ENCODE measurements around the gene TRIB2.
"Not testable (repeated sequence)": the region's sequence is repeated elsewhere in the genome, so short reads cannot be mapped to it uniquely, and the experiment has no call there.

The TRIB2 gene

DNA sequence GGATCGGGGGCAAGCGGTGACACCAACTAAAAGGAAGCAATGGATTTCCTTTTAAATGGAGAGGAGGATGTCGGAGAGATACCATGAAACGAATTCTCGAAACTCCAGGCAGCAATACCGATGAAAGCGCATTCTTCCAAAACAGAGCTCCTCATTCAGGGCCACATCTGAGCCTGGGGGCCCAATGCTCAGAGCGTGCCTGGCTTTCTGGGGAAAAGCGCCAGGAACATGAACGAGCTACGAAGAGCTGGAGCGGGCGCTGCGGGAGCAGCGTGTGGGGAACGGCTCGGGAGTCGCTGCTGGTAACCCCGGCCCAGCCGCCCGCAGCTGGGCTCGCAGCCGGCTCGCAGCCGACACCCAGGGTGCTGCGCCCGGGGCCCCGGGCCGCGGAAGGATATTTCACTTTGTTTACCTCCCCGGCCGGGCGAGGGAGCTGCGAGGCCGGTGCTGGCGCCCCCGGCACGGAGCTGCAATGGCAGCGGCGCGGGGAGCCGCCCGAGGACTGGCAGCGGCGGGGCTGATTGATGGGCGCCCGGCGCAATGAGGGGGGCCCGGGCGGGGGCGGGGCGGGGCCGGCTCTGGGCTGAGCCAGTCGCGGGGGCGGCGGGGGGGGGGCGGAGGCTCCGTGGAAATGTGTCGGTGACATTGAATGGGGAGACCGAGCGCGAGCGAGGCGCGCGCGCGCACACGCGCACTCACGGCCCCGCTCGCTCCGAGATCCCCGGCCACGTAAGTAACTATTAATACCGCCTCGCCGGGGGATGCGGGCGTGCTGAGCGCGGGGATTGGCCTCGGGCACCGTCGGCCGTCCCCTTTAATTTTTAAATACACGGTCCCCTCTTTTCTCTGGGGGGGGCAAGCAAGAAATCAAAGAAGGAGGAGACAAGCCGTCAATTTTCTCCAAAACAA lies at the start of gene TRIB2:
TRIB2 (plus strand) TSS at position 655 of the 909 bp plus-strand sequence. CDS start 1,372 bp downstream, outside the sequence.
- peak; percentile 17 for DNase-seq

- DNase-seq: no peak
These were observed 47.7 kb upstream of the TRIB2 start for GRCh38 chr2:12669036-12669435.

DNA sequence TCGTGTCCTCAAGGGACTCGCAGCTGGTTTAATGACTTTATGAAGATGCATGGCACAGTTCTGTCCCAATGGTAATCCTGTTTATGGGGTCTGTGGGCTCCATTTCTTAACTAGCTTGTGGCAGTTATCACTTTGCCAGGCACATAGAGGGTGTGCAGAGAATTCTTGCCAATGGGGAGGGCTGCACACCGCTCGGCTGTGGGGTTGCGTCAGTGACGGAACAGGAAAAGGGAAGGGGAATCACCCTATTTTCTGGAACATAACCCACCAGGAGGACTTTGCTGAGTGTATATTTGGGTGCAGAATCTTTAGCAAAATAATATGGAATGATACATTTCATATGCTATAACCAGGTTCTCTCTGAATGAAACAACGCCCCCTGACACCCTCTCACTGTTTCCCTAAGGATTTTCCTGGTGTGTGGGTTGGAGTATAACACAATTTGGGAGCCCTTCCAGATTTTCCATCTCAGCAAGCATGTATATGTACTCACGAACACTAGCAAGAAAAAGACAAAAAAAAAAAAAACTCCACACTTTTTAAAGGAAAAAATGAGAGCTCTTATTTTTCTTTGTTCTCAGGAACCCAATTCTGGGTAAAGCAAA lies 43.9 kb upstream of the TRIB2 start:
- DNase-seq: no peak

GRCh38 chr2:12674644-12675328 lies 42.0 kb upstream of the TRIB2 start:
- no peak for DNase-seq

DNA sequence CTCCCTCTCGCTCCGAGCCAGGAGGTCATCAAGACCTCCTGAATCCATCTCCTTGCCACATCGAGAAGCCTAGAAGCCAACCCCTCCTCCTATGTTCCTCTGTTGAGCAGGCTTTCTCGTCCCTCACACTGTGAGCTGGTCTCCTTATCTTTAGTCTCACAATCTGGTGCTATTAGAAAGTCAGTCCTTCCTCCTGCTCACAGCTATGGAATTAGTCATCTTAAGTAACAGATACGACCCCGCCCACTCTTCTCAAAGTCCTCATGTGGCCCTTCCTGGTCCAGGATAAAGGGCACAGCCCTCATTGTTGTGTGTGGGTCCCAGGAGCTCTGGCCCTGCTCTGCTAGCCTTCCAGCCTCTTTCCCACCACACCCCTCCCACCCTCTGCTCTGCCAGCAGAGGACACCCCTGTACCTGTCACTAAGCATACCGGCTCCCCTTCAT lies 41.4 kb upstream of the TRIB2 start:
- no peak for DNase-seq

DNA sequence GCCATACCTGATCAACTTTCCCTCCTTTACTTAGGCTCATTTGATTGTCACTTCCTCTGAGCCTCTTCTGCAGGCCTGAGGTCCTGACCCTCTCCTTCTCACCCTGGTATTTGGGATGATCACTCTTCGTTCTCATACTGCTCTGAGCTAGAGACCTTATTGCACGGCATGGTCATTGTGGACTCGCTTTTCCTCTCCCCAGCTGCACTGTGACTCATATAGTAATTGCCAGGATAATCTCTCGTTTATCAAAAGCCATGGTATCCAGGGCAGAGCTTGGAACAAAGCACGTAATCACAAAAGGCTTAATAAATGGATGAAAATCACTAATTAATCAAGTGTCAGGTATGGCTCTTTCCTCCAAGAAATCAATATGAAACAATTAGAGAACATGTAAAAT lies 40.9 kb upstream of the TRIB2 start:
- DNase-seq: no peak

DNA sequence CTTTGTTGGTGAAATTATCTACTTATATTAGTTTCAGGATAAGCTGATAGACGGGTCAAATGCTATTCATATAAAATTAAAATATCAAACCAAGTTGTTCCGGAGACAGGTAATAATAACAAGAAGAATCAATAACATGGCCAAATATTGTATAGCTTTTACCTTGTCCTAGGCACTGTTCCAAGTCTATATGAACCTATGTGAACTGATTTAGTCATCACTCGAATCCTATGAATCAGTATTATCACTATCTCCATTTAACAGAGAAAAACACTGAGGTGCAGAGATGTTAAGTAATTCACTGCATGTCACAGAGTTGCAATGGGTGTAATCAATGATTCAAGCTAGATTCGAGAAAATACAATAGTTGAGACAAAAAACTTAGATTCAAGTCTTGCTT lies 40.0 kb upstream of the TRIB2 start:
- DNase-seq: no peak

DNA sequence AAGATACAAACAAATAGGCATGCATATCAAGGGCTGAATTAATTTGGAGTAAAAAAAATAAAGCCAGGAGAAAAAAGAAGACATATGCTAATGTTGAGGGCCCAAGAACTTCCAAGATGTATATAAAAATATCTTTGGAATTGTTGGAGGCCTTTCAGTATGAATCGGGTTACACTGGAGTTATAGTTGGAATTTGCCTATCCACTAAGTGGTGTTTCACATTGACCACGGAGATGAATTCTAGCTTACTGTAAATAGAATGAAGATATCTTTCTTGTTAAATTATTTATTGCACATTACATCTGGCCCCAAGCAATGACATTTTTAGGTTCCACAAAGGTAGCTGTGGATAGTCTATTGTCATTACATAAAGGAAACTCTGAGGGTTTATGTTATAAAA lies 38.5 kb upstream of the TRIB2 start:
- DNase-seq: no peak

- no peak for DNase-seq
These were observed 37.1 kb upstream of the TRIB2 start for GRCh38 chr2:12679550-12680072.

DNA sequence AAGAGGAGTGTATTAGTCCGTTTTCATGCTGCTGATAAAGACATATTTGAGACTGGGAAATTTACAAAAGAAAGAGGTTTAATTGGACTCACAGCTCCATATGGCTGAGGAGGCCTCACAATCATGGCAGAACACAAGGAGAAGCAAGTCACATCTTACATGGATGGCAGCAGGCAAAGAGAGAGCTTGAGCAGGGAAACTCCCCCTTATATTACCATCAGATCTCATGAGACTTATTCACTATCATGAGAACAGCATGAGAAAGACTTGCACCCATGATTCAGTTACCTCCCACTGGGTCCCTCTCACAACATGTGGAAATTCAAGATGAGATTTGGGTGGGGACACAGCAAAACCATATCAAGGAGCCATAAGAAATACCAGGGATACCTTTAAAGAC lies 36.6 kb upstream of the TRIB2 start:
- not testable (repeated sequence) for DNase-seq

GRCh38 chr2:12682017-12682416 lies 34.7 kb upstream of the TRIB2 start:
- no peak for DNase-seq

DNA sequence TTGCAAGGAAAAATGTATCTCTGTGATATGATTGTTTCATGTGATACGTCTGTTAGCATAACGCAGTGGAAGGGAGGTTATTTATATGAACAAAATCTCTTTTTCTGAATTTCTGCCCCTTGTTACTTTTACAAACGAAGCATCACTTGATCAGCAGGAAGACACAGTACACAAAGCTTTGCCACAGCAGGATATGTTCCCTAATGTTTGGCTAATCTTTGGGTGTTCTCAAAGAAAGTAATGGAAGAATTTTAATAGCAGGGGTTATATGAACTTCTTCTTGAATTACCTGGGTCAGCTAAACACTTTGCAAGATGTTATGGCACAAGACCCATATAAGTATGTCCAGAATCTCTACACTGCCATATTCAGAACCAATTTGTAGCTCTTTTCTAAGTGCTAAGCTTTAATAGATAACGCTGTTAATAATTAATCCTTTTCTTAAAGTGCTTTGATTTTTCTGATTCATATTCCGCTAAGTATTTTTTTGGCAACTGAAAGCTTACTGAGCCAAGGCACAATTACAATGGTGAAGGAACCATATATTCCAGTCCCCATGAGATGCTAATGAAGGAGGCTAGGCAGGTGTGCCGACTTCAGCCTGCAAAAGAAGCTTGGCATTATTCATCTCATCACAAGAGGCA lies 33.2 kb upstream of the TRIB2 start:
- DNase-seq: no peak

GRCh38 chr2:12684471-12684936 lies 32.2 kb upstream of the TRIB2 start:
- DNase-seq: no peak

GRCh38 chr2:12685145-12685544 lies 31.6 kb upstream of the TRIB2 start:
- DNase-seq: no peak

DNA sequence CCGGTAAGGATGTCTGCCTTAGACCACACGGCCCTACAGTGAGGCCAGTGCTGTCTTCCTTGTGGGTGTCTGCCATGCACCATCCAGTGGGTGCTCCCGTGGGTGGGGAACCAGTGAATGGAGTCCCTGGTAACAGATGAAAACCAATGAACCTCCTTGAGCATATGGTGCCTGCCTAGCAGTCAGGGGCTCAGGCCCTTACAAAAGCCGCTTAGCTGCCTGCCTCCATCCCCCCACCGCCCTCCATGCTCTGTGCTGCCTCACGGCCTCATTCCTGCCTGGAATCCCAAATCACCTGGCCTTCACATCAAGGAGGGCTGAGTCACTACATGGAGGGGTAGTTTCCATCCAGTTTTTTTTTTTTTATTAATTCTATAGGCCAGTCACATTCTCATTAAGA lies 30.8 kb upstream of the TRIB2 start:
- no peak for DNase-seq

DNA sequence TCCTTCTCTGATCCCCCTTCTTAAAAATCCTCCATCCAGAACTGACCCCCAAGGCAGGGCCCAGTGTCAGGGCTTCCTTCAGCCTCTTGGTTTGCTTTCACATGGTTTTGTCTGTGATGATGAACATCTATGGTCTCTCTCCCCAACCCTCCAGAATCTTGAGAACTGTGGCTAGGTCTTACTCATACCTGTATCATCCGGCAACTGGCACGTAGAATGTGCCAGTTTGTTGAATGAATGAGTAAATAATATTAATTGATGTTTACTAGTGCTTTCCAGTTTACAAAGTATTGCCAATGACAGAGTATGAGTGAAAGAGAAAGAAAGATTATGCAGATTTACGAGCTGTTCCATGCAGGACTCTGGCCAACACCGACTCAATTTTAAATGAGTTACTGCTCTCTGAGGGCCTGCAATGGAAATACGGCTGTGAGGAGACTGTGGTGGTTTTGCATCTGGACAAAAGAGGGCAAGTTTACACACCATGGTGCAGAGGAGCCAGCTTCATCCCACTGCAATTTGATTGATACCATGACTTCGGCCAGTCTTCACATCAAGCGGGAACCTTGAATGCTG lies 29.9 kb upstream of the TRIB2 start:
- no peak for DNase-seq

- DNase-seq: no peak
These were observed 28.6 kb upstream of the TRIB2 start for GRCh38 chr2:12688091-12688490.

DNA sequence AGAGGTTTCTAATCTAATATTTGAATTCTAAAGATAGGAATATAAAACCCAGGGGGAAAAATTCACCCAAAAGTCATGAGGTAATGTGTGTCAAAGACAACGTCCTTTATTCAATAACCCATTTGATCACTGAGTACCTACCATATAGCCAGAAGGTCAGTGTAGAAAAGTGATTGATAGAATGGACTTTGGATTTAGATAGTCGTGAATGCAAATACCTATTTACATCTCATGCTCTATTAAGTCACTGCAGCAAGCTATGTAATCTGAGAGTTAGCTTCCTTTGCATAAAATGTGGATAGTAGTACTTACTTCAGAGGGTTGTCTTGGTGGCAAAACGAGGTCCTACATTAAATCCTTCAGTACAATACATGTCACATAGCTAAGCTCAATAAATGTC lies 27.8 kb upstream of the TRIB2 start:
- DNase-seq: no peak

DNA sequence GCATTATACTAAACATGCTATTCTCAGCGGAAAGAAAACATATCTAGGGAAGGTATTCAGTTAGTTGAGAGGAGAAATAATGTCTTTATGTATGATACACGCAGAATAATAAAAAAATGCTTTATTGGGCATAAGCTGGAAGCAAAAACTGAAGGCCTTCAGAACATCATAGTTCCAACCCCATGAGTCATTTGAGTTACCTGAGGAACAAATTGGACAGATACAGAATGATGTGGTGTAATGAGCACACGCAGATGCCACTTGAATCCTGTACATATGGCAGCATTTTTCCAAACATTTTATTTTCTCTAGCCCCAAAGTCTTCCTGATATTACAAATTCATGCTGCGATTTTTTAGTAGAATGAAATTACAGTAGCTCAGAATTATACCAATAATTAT lies 23.2 kb upstream of the TRIB2 start:
- no peak for DNase-seq

GRCh38 chr2:12694990-12695774 lies 21.6 kb upstream of the TRIB2 start:
- DNase-seq: no peak

DNA sequence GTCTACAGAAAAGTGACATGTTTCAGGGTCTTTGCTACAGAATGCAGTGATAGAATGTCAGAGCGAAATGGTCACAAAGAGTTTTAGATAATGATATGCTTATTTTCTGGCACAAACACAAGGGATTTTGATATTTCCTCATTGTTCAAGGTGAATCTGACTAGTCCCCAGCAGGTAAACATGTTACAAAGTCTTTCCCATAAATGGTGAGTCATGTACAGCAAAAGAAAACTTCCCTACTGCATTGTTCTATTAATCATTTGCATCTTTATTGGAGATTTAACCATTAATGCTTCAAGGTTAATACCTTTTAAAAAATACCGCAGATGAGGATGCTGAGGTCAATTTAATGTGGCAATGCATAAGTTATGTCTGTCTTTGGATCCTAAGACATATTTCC lies 19.1 kb upstream of the TRIB2 start:
- no peak for DNase-seq

GRCh38 chr2:12700989-12701388 lies 15.7 kb upstream of the TRIB2 start:
- DNase-seq: no peak
